Spinal cord (tissue), 10 donors: ENCODE data around the gene RBBP6. TPM values are rescaled to one million over a fixed set of nuclear protein-coding genes. Genes with fewer than 3 reads are reported as not detected.

Experiments
- DNase-seq, 6 donors: peaks; one replicate each; pipeline versions ENCODE4 v3.0.0 to v3.0.0-alpha.2; 2013 to 2015; ENCODE audit warnings: low spot score in 6 of 6, low read depth in 4 of 6
- H3K27ac ChIP-seq: one replicate; pipeline ENCODE4 v1.5.1; 2013; ENCODE audit warnings: low read depth, low read length, control low read depth
- H3K27me3 ChIP-seq: one replicate; pipeline ENCODE4 v1.6.1; 2013; ENCODE audit warnings: low read length; ENCODE audit not compliant: control insufficient read depth, insufficient read depth
- H3K36me3 ChIP-seq: one replicate; pipeline ENCODE4 v1.6.1; 2013; ENCODE audit warnings: low read length; ENCODE audit not compliant: control insufficient read depth, insufficient read depth
- H3K4me1 ChIP-seq: one replicate; pipeline ENCODE4 v1.6.1; 2013; ENCODE audit warnings: low read length; ENCODE audit not compliant: control insufficient read depth, insufficient read depth
- H3K4me3 ChIP-seq: one replicate; pipeline ENCODE4 v1.5.1; 2013; ENCODE audit warnings: low read depth, low read length, control low read depth
- H3K9me3 ChIP-seq: one replicate; pipeline ENCODE4 v1.6.1; 2013; ENCODE audit warnings: low read length; ENCODE audit not compliant: control insufficient read depth, insufficient read depth
- WGBS: methylation state at CpG from one replicate; pipeline ENCODE4 v1.1.5; 2013; ENCODE audit warnings: missing lambda C conversion rate; ENCODE audit not compliant: insufficient coverage; 5-methylcytosine and 5-hydroxymethylcytosine counted together
- polyA plus RNA-seq, 2 donors: library from polyadenylated mRNA; unstranded; fragments of 120-200 nt; gene quantifications; one replicate each; pipeline ENCODE4 v1.2.1, GENCODE V29; 2013; ENCODE audit not compliant: insufficient read length in 2 of 2
- total RNA-seq, 2 donors: library from RNA; depleted of rRNA in 1 of 2; stranded (reverse); fragments of 120-200 nt in 1 of 2; fragments of >200 nt in 1 of 2; gene quantifications; one replicate each; pipeline versions ENCODE4 v1.2.3 to v1.2.4, GENCODE V29; 2013 to 2014
- donor health status: healthy.

Gene RBBP6
- total and polyA plus RNA-seq, 4 donors: 30.1 to 69.0 (median 52.6) TPM

GRCh38 chr16:24617502-24617901, 78.1 kb downstream of the RBBP6 start:
- Histone ChIP-seq H3K4me1 (peaks cover 3% of the 10 kb centered on the region), H3K4me3 (no peak overlapping the region), H3K36me3 (no peaks in the 10 kb centered on the region), H3K27me3 (no peaks in the 10 kb centered on the region), H3K27ac (no peak overlapping the region), H3K9me3 (no peaks in the 10 kb centered on the region)
- no peak for DNase-seq
- no CpG with 5 or more reads among the region's 2 CpGs for WGBS

Other genes with a start within 250 kb of the RBBP6 start
- 10 to 100 TPM; 46.5 to 82.0 TPM for gene TNRC6A, start 190.1 kb downstream of the RBBP6 start, total RNA-seq
- gene TNRC6A, start 190.1 kb downstream of the RBBP6 start, polyA plus RNA-seq: 10 to 100 TPM; 61.9 to 73.5 TPM